GM18507 (cell line): ENCODE results near the gene MARVELD1.

Source experiments
- DNase-seq: peaks from one replicate; pipeline ENCODE4 v3.0.0; 2011; ENCODE audit warnings: low read depth; ENCODE audit not compliant: insufficient read length; ENCODE audit errors: extremely low spot score
- FAIRE-seq: peaks from 2 replicates; lab custom pipeline; 2011; peaks lifted over from hg19 to GRCh38; lab: Jason Lieb, UNC

Gene MARVELD1

GRCh38 chr10:97766996-97767924 is 53.7 kb downstream of the MARVELD1 start:
- FAIRE-seq, result no peak
- DNase-seq, result no peak
